ENCODE data around the gene TIPRL. TPM values are rescaled to one million over a fixed set of nuclear protein-coding genes. Genes with fewer than 3 reads are reported as not detected.

TIPRL gene
- total RNA-seq, 1 donor from 2014 or later: 20.4 TPM

- TF ChIP-seq POLR2A (IDR thresholded peaks at IDR 0.05) (no peak), CTCF (IDR thresholded peaks at IDR 0.05) (no peak), POLR2AphosphoS5 (IDR thresholded peaks at IDR 0.05; ENCODE audit: insufficient read depth in 1 of 2, low read depth in 1 of 2) (no peak)
- Histone ChIP-seq H3K27ac (no peak overlapping the region), H3K4me3 (no peak overlapping the region), H3K36me3 (no peaks in the 10 kb centered on the region), H3K9me3 (no peaks in the 10 kb centered on the region), H3K4me1 (peaks cover 9% of the 10 kb centered on the region), H3K27me3 (no peaks in the 10 kb centered on the region)
- intact Hi-C loops (cut with DNase I): no loop called here
- DNase-seq (ENCODE audit: extremely low spot score in 2 of 2): no peak
Observed at GRCh38 chr1:168223261-168223660, 44.5 kb downstream of the TIPRL start.

GRCh38 chr1:168223681-168224540 is 45.1 kb downstream of the TIPRL start:
- DNase-seq (ENCODE audit: extremely low spot score in 2 of 2): no peak
- Histone ChIP-seq H3K36me3 (no peaks in the 10 kb centered on the region), H3K4me1 (peaks cover 15% of the 10 kb centered on the region), H3K4me3 (no peak overlapping the region), H3K27ac (no peak overlapping the region), H3K9me3 (no peaks in the 10 kb centered on the region), H3K27me3 (no peaks in the 10 kb centered on the region)
- intact Hi-C loops (cut with DNase I): no loop called here
- TF ChIP-seq CTCF (IDR thresholded peaks at IDR 0.05) (no peak), POLR2AphosphoS5 (IDR thresholded peaks at IDR 0.05; ENCODE audit: insufficient read depth in 1 of 2, low read depth in 1 of 2) (no peak), POLR2A (IDR thresholded peaks at IDR 0.05) (no peak)

GRCh38 chr1:168224991-168225390 is 46.2 kb downstream of the TIPRL start:
- no peak for DNase-seq (ENCODE audit: extremely low spot score in 2 of 2)
- Histone ChIP-seq H3K27me3 (no peaks in the 10 kb centered on the region), H3K36me3 (no peaks in the 10 kb centered on the region), H3K27ac (no peak overlapping the region), H3K9me3 (no peaks in the 10 kb centered on the region), H3K4me1 (peaks cover 26% of the 10 kb centered on the region), H3K4me3 (peak overlapping the region in 1 of 2 donors; percentile 82)
- intact Hi-C loops (cut with DNase I): no loop called here
- no peak for TF ChIP-seq POLR2AphosphoS5 (IDR thresholded peaks at IDR 0.05; ENCODE audit: insufficient read depth in 1 of 2, low read depth in 1 of 2)
- no peak for TF ChIP-seq POLR2A (IDR thresholded peaks at IDR 0.05)
- no peak for TF ChIP-seq CTCF (IDR thresholded peaks at IDR 0.05)

GRCh38 chr1:168225476-168226190 is 46.9 kb downstream of the TIPRL start, which contains the start of gene SFT2D2:
Gene SFT2D2 (plus strand): TSS chr1:168226004. CDS start chr1:168226080, 76 bp downstream.
- Histone ChIP-seq H3K36me3 (no peaks in the 10 kb centered on the region), H3K4me3 (peak within 1 kb of the TSS; percentile 82 to 88), H3K4me1 (peaks cover 32% of the 10 kb centered on the region), H3K9me3 (no peaks in the 10 kb centered on the region), H3K27ac (peak within 1 kb of the TSS; percentile 86), H3K27me3 (no peaks in the 10 kb centered on the region)
- no peak for DNase-seq (ENCODE audit: extremely low spot score in 2 of 2)
- intact Hi-C loops (cut with DNase I): no loop called here
- TF ChIP-seq POLR2A (IDR thresholded peaks at IDR 0.05): peak in 1 of 2 donors; percentile 57
- peak in 1 of 2 donors; percentile 82 for TF ChIP-seq POLR2AphosphoS5 (IDR thresholded peaks at IDR 0.05; ENCODE audit: insufficient read depth in 1 of 2, low read depth in 1 of 2)
- TF ChIP-seq CTCF (IDR thresholded peaks at IDR 0.05): no peak
